SK-N-MC (cell line): ENCODE data around the gene KCNK17.

Experiments used
- EZH2 ChIP-seq: fragments of 200-600 bp; sonication (generic); IDR thresholded peaks from one replicate; pipeline ENCODE4 v1.6.1; 2017; ENCODE audit warnings: antibody characterized with exemption
- POLR2AphosphoS5 ChIP-seq: IDR thresholded peaks from 2 replicates; pipeline ENCODE4 v1.6.1; 2012; ENCODE audit warnings: mild to moderate bottlenecking, low read depth, low read length, borderline replicate concordance

- TF ChIP-seq EZH2 (no peak), POLR2AphosphoS5 (no peak)
Observed at GRCh38 chr6:39273406-39273821, 40.8 kb downstream of the KCNK17 start.
